ENCODE data around the gene CDH23.

The CDH23 gene

GRCh38 chr10:71613261-71613777 is 216.6 kb downstream of the CDH23 start:
- no peak overlapping the region for H3K27ac ChIP-seq
- TF ChIP-seq ZFX (IDR thresholded peaks at IDR 0.05; ENCODE audit: borderline replicate concordance) = no peak
- TF ChIP-seq, protein P1, sequence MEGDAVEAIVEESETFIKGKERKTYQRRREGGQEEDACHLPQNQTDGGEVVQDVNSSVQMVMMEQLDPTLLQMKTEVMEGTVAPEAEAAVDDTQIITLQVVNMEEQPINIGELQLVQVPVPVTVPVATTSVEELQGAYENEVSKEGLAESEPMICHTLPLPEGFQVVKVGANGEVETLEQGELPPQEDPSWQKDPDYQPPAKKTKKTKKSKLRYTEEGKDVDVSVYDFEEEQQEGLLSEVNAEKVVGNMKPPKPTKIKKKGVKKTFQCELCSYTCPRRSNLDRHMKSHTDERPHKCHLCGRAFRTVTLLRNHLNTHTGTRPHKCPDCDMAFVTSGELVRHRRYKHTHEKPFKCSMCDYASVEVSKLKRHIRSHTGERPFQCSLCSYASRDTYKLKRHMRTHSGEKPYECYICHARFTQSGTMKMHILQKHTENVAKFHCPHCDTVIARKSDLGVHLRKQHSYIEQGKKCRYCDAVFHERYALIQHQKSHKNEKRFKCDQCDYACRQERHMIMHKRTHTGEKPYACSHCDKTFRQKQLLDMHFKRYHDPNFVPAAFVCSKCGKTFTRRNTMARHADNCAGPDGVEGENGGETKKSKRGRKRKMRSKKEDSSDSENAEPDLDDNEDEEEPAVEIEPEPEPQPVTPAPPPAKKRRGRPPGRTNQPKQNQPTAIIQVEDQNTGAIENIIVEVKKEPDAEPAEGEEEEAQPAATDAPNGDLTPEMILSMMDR (IDR thresholded peaks at IDR 0.05) = no peak

DNA sequence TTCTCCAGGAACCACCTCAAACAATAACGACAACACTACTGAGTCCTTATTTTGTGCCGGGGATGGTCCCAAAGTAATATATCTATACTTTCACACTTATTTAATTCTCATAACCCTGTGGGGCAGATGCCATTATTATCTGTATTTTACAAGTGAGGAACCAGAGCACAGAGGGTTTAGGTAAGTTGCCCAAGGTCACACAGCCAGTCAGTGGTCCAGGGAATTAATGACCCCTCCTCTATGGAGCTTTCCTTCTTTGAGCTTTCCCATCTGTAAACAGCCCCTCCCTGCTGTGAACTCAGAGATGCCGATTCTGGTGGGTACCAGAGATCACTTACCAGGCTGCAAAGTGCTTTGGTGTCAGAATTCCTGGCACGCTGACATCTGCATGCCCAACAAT is 217.2 kb downstream of the CDH23 start:
- TF ChIP-seq, protein P1 (IDR thresholded peaks at IDR 0.05) = no peak
- no peak for TF ChIP-seq ZFX (IDR thresholded peaks at IDR 0.05; ENCODE audit: borderline replicate concordance)
- no peak overlapping the region for H3K27ac ChIP-seq

DNA sequence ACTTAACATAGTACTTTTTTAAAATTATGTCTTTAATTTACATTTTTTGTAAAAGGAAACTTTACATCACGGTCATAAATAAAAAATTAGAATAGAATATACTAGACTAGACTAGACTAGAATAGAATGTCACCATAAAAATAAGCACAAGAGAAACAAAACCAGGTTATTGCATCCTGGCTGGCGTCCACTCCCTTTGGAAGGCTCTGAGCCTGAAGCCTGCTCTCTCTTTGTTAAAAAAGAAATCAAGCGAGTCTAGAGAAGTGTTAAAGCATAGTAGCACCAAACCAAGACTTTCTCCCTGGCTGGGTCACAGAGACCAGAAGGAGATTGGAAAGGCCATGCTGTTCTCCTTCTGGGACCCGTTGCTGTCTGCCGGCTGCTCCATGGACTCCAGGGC is 218.2 kb downstream of the CDH23 start:
- H3K27ac ChIP-seq = no peak overlapping the region
- TF ChIP-seq, protein P1 (IDR thresholded peaks at IDR 0.05) = no peak
- TF ChIP-seq ZFX (IDR thresholded peaks at IDR 0.05; ENCODE audit: borderline replicate concordance) = no peak

DNA sequence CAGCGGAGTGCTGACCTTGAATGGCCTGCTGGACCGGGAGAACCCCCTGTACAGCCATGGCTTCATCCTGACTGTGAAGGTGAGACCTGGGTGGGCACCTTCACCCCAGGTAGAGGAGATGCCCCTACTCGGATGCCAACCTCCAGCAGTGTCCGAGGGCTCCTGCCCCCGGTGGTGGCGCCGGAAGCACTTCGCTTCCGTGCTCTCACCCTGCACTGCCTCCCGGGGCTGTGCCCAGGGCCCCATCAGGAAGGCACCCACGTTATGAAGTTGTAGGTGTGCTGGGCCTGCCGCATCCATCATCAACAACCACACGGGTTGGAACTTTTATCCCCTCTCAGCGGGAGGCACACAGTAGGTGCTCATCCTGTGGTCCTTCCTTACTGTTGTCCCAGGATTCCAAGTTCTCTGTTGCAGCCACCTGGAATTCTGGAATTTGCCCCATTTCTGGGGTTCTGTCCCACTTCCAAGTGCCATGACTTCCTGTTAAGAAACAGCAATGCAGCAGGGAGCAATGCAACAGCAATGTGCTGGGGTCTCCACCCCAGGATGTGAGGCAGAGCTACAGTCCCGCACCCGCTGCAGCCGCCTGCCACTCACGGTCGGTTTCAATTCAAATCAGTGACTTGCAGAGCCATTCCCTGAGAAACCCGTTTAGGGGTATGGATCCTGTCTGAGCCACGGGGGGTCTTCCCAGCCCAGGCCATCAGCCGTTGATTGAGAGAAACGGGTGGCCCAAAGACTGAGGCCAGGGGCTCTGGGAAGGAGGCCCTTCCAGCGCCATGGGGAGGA is 219.0 kb downstream of the CDH23 start:
- no peak for TF ChIP-seq ZFX (IDR thresholded peaks at IDR 0.05; ENCODE audit: borderline replicate concordance)
- TF ChIP-seq, protein P1 (IDR thresholded peaks at IDR 0.05) = no peak
- H3K27ac ChIP-seq = no peak overlapping the region

DNA sequence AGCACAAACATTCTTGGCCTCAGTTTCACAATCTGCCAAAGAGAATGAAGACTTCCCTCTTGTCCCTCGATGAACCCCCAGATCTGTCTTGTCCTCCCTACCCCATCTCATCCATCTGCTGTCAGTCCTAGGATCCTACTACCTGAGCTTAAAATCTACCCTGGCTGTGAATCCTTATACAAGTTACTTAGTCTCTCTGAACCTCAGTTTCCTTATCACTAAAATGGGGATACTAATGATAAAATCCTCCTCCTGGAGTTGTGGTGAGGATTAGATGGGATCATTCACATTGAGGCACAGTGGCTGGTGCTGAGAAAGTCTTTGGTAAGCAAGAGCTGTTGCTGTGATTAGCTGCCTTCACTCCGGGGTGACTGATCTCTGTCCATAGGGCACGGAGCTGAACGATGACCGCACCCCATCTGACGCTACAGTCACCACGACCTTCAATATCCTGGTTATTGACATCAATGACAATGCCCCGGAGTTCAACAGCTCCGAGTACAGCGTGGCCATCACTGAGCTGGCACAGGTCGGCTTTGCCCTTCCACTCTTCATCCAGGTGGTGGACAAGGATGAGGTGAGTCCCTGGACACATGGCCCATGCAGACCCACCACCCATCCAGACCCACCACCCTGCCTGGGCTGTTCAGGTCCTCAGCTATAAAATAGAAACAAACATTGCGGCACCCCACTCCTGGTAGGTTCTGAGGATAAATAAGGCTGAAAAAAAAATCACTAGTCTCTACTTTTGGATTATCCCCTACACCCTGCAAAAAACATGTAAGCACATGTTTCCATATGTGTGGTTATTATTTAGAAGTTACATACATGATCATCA is 220.3 kb downstream of the CDH23 start:
- TF ChIP-seq ZFX (IDR thresholded peaks at IDR 0.05; ENCODE audit: borderline replicate concordance) = no peak
- TF ChIP-seq, protein P1 (IDR thresholded peaks at IDR 0.05) = no peak
- no peak overlapping the region for H3K27ac ChIP-seq

- no peak for TF ChIP-seq ZFX (IDR thresholded peaks at IDR 0.05; ENCODE audit: borderline replicate concordance)
- TF ChIP-seq, protein P1 (IDR thresholded peaks at IDR 0.05) = no peak
- H3K27ac ChIP-seq = no peak overlapping the region
Measured at GRCh38 chr10:71618176-71618575, 221.5 kb downstream of the CDH23 start.

Data from 22Rv1 (cell line).